Neuron (in vitro differentiated cells): Measurements from ENCODE around the gene PRDM7.

Source experiments
- H2AFZ ChIP-seq: one replicate; pipeline ENCODE4 v1.6.1; 2013; ENCODE audit warnings: low read depth, mild to moderate bottlenecking, inconsistent platforms, low read length, moderate library complexity
- H3K27me3 ChIP-seq: one replicate; pipeline ENCODE4 v1.6.1; 2013; ENCODE audit warnings: low read length; ENCODE audit not compliant: insufficient read depth
- H3K36me3 ChIP-seq: one replicate; pipeline ENCODE4 v1.6.1; 2013; ENCODE audit warnings: low read length; ENCODE audit not compliant: insufficient read depth
- H3K4me1 ChIP-seq: one replicate; pipeline ENCODE4 v1.6.1; 2013; ENCODE audit warnings: low read length; ENCODE audit not compliant: insufficient read depth
- H3K4me3 ChIP-seq: 2 replicates; pipeline ENCODE4 v1.5.1; 2013; ENCODE audit warnings: mild to moderate bottlenecking, low read length, moderate library complexity
- H3K9me3 ChIP-seq: one replicate; pipeline ENCODE4 v1.6.1; 2013; ENCODE audit warnings: low read length

Gene PRDM7

DNA sequence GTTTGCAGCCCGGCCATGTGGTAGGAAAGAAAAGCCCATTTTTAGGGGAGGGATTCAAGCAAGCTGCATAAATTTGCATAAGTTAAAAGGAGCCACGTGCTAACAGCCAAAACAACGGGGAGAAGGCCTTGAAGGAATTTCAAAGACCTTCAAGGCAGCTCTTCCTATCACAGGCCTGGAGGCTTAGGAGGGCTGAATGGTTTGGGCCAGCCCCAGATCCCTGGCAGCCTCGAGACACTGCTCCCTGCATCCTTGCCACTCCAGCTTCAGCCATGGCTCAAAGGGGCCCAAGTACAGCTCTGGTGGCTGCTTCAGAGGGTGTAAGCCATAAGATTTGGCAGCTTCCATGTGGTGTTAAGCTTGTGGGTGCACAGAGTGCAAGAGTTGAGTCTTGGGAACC lies 22.6 kb downstream of the PRDM7 start:
- Histone ChIP-seq H3K27me3 (peaks cover 4% of the 10 kb centered on the region), H3K36me3 (no peaks in the 10 kb centered on the region)

GRCh38 chr16:90053902-90054500 lies 23.1 kb downstream of the PRDM7 start:
- Histone ChIP-seq H3K36me3 (no peaks in the 10 kb centered on the region), H3K4me3 (no peak overlapping the region), H3K4me1 (no peaks in the 10 kb centered on the region), H2AFZ (no peak overlapping the region), H3K9me3 (peaks cover 8% of the 10 kb centered on the region), H3K27me3 (peaks cover 4% of the 10 kb centered on the region)

More for the DNA sequence above, 22.6 kb downstream of the PRDM7 start:
- Histone ChIP-seq H3K9me3 (peaks cover 8% of the 10 kb centered on the region), H3K4me3 (no peak overlapping the region), H2AFZ (no peak overlapping the region), H3K4me1 (no peaks in the 10 kb centered on the region)

DNA sequence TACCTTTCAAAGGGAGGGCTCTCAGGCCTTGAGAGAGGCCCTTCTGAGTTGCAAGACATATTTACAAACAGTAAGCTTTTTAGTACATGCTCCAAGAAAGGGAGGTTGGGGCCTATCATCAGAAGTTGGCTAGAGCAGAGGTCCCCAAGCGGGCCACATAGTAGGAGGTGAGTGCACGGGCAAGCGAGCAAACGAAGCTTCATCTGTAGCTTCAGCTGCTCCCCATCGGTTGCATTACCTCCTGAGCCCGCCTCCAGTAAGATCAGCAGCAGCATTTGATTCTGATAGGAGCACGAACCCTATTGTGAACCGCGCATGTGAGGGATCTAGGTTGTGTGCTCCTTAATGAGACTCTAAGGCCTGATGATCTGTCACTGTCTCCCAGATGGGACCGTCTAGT lies 26.2 kb downstream of the PRDM7 start:
- Histone ChIP-seq H3K9me3 (peaks cover 8% of the 10 kb centered on the region), H3K36me3 (no peaks in the 10 kb centered on the region), H2AFZ (no peak overlapping the region), H3K4me3 (no peak overlapping the region), H3K27me3 (peaks cover 11% of the 10 kb centered on the region), H3K4me1 (peaks cover 7% of the 10 kb centered on the region)

DNA sequence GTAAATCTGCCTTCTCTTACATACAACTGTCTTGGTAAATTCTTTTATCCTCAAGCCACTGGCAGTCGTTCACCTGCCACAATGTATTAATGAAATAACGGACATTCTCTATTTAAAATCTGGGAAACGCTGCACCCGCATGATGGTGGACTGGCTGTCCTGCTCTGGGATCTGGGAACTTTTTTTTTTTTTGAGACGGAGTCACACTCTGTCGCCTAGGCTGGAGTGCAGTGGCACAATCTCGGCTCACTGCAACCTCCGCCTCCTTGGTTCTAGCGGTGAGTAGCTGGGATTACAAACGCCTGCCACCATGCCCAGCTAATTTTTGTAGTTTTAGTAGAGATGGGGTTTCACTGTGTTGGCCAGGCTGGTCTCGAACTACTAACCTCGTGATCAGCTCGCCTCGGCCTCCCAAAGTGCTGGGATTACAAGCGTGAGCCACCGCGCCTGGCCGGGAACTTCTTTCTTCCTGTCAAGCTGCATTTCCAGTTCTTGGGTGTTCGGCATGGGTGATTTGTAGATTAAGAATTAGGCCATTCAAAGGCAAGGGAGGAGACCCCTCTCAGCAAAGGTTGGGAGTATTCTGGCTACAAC lies 28.3 kb downstream of the PRDM7 start:
- no peak overlapping the region for H2AFZ ChIP-seq

DNA sequence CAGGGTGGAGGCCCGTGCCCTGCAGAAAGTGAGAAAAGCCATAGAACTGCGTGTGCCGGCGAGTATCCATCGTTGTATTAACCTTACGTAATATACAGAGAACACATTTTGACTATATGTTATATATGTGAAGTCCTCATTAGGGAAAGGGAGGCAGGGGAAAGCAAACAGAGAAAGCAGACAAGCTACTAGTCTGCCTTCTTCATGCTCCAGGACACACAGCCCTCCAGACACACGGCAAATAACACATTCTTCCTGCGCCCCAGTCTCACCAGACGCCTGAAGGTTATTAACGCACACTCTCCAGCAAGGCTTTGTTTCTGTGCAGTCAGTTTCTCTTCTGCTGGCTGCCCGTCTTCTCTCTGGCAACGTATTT lies 28.8 kb downstream of the PRDM7 start:
- Histone ChIP-seq H3K4me3 (no peak overlapping the region), H3K36me3 (no peaks in the 10 kb centered on the region), H3K9me3 (no peaks in the 10 kb centered on the region), H3K27me3 (peaks cover 13% of the 10 kb centered on the region), H2AFZ (no peak overlapping the region), H3K4me1 (peaks cover 7% of the 10 kb centered on the region)

More for the DNA sequence above, 28.3 kb downstream of the PRDM7 start:
- Histone ChIP-seq H3K36me3 (no peaks in the 10 kb centered on the region), H3K4me3 (no peak overlapping the region), H3K27me3 (peaks cover 13% of the 10 kb centered on the region), H3K4me1 (peaks cover 7% of the 10 kb centered on the region), H3K9me3 (no peaks in the 10 kb centered on the region)

- no peak overlapping the region for H2AFZ ChIP-seq
- H3K9me3 ChIP-seq, result no peaks in the 10 kb centered on the region
- H3K36me3 ChIP-seq, result no peaks in the 10 kb centered on the region
- peaks cover 13% of the 10 kb centered on the region for H3K27me3 ChIP-seq
- H3K4me3 ChIP-seq, result no peak overlapping the region
- peaks cover 7% of the 10 kb centered on the region for H3K4me1 ChIP-seq
These were observed 29.3 kb downstream of the PRDM7 start for GRCh38 chr16:90047714-90048346.

DNA sequence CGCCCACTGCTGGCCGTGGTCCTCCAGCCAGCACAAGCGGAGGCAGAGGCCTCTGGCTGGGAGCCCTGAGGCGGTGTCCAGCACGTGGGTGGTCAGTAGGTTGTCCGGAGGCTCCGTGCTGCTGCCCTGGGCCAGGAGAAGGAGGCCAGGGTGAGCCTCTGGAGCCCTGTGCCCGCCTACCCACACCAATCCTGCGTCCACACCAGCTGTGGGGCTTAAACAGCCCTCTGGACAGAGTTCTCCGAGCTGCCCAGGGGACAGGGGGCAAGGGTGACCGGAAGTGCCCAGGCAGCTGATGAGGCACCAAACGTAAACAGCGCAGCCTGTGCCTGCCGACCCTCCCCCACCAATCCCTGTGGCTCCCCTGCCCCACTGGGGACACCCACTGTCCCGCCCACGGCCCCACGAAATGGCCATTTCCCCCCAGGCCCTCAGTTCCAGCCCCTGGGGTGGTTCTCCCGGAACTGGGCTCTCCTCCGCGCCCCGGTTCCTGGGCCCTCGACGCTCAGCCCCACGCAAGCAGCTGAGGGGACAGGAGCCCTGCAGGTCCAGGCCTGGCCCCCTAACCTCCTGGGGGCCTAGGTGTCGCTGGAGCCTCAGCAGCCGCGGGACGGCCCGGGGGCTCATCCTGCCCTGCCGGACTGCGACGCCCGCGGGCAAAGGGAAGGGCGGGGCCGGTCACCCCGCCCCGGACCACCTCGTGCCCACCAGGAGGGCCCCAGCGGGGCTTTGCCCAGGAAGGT lies 30.0 kb downstream of the PRDM7 start:
- H3K4me1 ChIP-seq, result peaks cover 7% of the 10 kb centered on the region
- no peaks in the 10 kb centered on the region for H3K36me3 ChIP-seq
- H3K4me3 ChIP-seq, result peak overlapping the region; percentile 8
- H3K9me3 ChIP-seq, result no peaks in the 10 kb centered on the region
- peak overlapping the region; percentile 18 for H2AFZ ChIP-seq
- H3K27me3 ChIP-seq, result peaks cover 13% of the 10 kb centered on the region

DNA sequence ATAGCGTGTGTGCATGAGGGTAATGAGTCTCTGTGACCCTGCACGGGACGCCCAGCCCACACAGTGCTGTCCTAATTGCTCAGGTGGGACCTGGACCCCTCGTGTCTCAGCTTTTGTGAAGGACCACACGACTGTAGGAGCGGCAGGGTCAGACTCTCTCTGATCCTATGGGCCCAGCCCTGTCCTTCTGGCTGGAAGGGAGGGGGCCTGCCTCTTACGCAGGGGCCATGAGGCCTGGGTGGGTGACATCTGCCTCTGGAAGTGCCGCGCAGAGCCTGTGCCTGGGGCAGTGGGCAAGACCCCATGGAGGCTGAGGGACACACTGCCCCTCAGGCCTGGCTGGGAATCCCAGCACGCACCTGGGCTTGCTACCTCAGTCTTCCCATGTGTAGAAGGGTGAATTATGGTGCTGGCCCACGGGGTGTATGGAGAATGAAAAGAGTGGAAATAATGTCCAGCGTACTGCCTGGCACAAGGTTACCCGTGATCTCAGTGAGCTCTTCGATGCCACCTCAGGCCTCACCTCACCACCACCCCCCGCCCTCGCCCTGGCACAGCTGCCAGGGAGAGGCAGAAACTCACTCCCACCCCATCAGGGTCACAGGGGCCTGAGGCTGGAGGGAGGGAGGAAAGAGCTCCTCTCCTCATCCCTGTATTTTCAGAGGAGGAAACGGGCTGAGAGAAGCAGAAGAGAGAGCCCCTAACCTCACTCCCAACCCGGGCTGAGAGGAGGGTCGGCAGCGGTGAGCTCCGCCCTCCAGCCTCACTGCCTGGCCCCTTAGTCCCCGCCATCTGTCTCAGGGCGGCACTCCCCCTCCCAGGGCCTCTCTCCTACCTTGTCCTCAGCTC lies 30.8 kb downstream of the PRDM7 start:
- peaks cover 13% of the 10 kb centered on the region for H3K27me3 ChIP-seq
- no peaks in the 10 kb centered on the region for H3K36me3 ChIP-seq
- no peaks in the 10 kb centered on the region for H3K9me3 ChIP-seq
- peak overlapping the region; percentile 18 for H2AFZ ChIP-seq
- peaks cover 7% of the 10 kb centered on the region for H3K4me1 ChIP-seq
- H3K4me3 ChIP-seq, result no peak overlapping the region

- H2AFZ ChIP-seq, result no peak overlapping the region
- no peaks in the 10 kb centered on the region for H3K9me3 ChIP-seq
- peaks cover 13% of the 10 kb centered on the region for H3K27me3 ChIP-seq
- peaks cover 7% of the 10 kb centered on the region for H3K4me1 ChIP-seq
- H3K4me3 ChIP-seq, result no peak overlapping the region
- no peaks in the 10 kb centered on the region for H3K36me3 ChIP-seq
These were observed 33.0 kb downstream of the PRDM7 start for GRCh38 chr16:90044111-90044551.

DNA sequence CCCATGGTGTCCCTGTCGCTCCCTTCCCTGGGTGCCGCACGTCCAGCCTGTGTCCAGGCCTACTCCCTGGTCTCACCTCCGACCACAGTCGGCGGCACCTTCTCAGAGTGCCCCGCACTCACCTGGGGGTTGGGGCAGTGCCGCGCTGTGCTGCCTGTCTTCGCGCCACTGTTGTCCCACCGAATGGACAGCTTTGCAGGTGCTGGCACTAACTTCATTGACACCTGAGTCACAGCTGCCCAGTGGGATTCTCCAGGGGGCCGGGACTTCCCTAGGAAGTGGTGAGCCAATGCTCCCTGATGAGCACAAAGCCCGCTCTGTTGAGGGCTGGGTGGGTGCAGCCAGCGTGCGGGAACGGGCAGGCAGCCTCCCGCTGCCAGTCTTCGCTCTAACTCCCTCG lies 33.6 kb downstream of the PRDM7 start:
- Histone ChIP-seq H3K4me3 (no peak overlapping the region), H3K36me3 (no peaks in the 10 kb centered on the region), H3K9me3 (no peaks in the 10 kb centered on the region), H3K27me3 (peaks cover 13% of the 10 kb centered on the region), H3K4me1 (peaks cover 7% of the 10 kb centered on the region), H2AFZ (no peak overlapping the region)

DNA sequence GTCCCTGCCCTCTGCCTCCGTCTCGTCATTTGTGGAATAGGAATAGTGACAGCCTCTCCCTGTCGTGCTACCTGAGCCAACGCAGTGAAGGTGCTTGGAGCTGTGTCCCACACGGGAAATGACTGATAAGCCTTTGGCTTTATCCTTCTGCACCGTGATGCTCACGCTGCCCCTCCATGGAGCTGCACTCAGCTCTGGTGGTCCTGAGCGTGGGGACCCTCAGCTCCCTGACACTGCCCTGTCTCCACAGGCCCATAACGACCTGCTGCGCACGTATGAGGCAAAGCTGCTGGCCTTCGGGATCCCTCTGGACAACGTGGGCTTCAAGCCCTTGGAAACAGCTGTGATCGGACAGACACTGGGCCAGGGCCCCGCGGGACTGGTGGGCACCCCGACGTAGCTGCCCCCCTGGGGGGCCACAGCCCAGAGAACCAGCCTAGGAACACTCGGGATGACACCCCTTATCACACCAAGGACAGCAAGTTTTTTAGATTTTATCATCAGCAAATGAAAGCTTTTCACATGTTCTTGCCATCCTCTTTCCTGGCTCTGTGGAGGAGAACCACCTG lies 34.1 kb downstream of the PRDM7 start:
- H3K4me3 ChIP-seq, result no peak overlapping the region
- H3K4me1 ChIP-seq, result peaks cover 7% of the 10 kb centered on the region
- H3K9me3 ChIP-seq, result no peaks in the 10 kb centered on the region
- H3K36me3 ChIP-seq, result no peaks in the 10 kb centered on the region
- H3K27me3 ChIP-seq, result peaks cover 13% of the 10 kb centered on the region
- H2AFZ ChIP-seq, result no peak overlapping the region

GRCh38 chr16:90041896-90042473 lies 35.1 kb downstream of the PRDM7 start:
- H2AFZ ChIP-seq, result no peak overlapping the region
- H3K9me3 ChIP-seq, result no peaks in the 10 kb centered on the region
- H3K4me1 ChIP-seq, result peaks cover 6% of the 10 kb centered on the region
- H3K36me3 ChIP-seq, result no peaks in the 10 kb centered on the region
- peaks cover 8% of the 10 kb centered on the region for H3K27me3 ChIP-seq
- H3K4me3 ChIP-seq, result no peak overlapping the region
